HepG2 (cell line): ENCODE measurements around the gene TRRAP. TPM values are rescaled to one million over a fixed set of nuclear protein-coding genes. Genes with fewer than 3 reads are reported as not detected.

ENCODE experiments used
- ATAC-seq: fragments of 200-7000 bp; cut with Tn5 transposase; 3 replicates; pipeline ENCODE4 v1.9.1; 2020; ENCODE audit warnings: mild to moderate bottlenecking, moderate library complexity
- BruUV-seq: library from RNA; stranded (reverse); fragments of 400-500 nt; replicated peaks from 2 replicates; lab custom pipeline; 2021; lab: Mats Ljungman, UMichigan
- CTCF ChIA-PET: fragments of 300-600 bp; formaldehyde crosslinking; extraction: SDS; loops from one replicate; lab custom pipeline; 2021; ENCODE audit warnings: low total read pairs, inconsistent platforms, low intra/inter-chr PET ratio; lab: Yijun Ruan, JAX
- POLR2A ChIA-PET: fragments of 350-600 bp; sonication (Branson Sonifier 250); formaldehyde crosslinking; loops from one replicate; lab custom pipeline; 2020; ENCODE audit warnings: antibody characterized with exemption, inconsistent platforms; lab: Yijun Ruan, JAX
- DNase-seq: peaks from one replicate; pipeline ENCODE4 v3.0.0-alpha.2; 2015; ENCODE audit warnings: low spot score
- FAIRE-seq: peaks from 3 replicates; lab custom pipeline; 2011; peaks lifted over from hg19 to GRCh38; lab: Jason Lieb, UNC
- H2AFZ ChIP-seq: one replicate; pipeline ENCODE4 v1.6.1; 2011; ENCODE audit warnings: low read length, inconsistent platforms
- H3K27ac ChIP-seq: fragments of 300-600 bp; 3 replicates; pipeline ENCODE4 v1.8.0; 2011; ENCODE audit warnings: mixed run types, mild to moderate bottlenecking, mixed read lengths, low read length, inconsistent platforms; ENCODE audit not compliant: insufficient read depth; ENCODE audit errors: extremely low read length
- H3K27me3 ChIP-seq, 2 experiments: fragments of 200-600 bp in 1 of 2; 2 replicates in 1 of 2; 3 replicates in 1 of 2; pipeline versions ENCODE4 v1.6.0 to v1.8.0; 2011; ENCODE audit warnings: low read length in 2 of 2, mild to moderate bottlenecking in 2 of 2, moderate library complexity in 2 of 2, inconsistent platforms in 1 of 2; ENCODE audit not compliant: insufficient read depth in 2 of 2, control insufficient read depth in 1 of 2
- H3K36me3 ChIP-seq, 2 experiments: fragments of 200-600 bp in 1 of 2; replicated peaks in 1 of 2; 2 replicates in 1 of 2; 3 replicates in 1 of 2; pipeline versions ENCODE4 v1.5.1 to v1.8.0; 2011; ENCODE audit warnings: low read length in 2 of 2, inconsistent platforms in 1 of 2; ENCODE audit not compliant: insufficient read depth in 2 of 2, control insufficient read depth in 1 of 2
- H3K4me1 ChIP-seq: 2 replicates; pipeline ENCODE4 v1.5.1; 2012; ENCODE audit warnings: low read length, inconsistent platforms; ENCODE audit not compliant: insufficient read depth
- H3K4me2 ChIP-seq: 2 replicates; pipeline ENCODE4 v1.6.0; 2011; ENCODE audit warnings: low read depth, low read length, inconsistent platforms
- H3K4me3 ChIP-seq, 3 experiments: fragments of 200-600 bp in 1 of 3; sonication (generic), shearing (Covaris generic) in 1 of 3; replicated peaks in 1 of 3; 2 replicates each; pipeline ENCODE4 v1.5.1; 2011 to 2016; ENCODE audit warnings: low read length in 3 of 3, inconsistent platforms in 2 of 3, low read depth in 2 of 3, mild to moderate bottlenecking in 2 of 3, control low read depth in 1 of 3, mixed read lengths in 1 of 3; ENCODE audit not compliant: insufficient read depth in 1 of 3
- H3K79me2 ChIP-seq: one replicate; pipeline ENCODE4 v1.6.1; 2011; ENCODE audit warnings: low read length, inconsistent platforms; ENCODE audit not compliant: insufficient read depth
- H3K9ac ChIP-seq: 2 replicates; pipeline ENCODE4 v1.6.0; 2011; ENCODE audit warnings: mild to moderate bottlenecking, low read depth, low read length, inconsistent platforms; ENCODE audit not compliant: insufficient read depth
- H3K9me3 ChIP-seq: 2 replicates; pipeline ENCODE4 v1.5.1; 2012; ENCODE audit warnings: mild to moderate bottlenecking, low read length
- H4K20me1 ChIP-seq: 2 replicates; pipeline ENCODE4 v1.6.0; 2011; ENCODE audit warnings: inconsistent platforms, mild to moderate bottlenecking, low read length, moderate library complexity; ENCODE audit not compliant: insufficient read depth
- EP300 ChIP-seq, 3 experiments: sonication (generic) in 1 of 3; formaldehyde crosslinking in 1 of 3; IDR thresholded peaks; 2 replicates each; pipeline versions ENCODE4 v1.5.1 to v1.6.1; 2011 to 2020; ENCODE audit warnings: low read depth in 2 of 3, low read length in 2 of 3, borderline replicate concordance in 1 of 3, improper control_type of control experiment in 1 of 3, mild to moderate bottlenecking in 1 of 3, missing genetic modification reagents in 1 of 3, moderate library complexity in 1 of 3
- FOSL2 ChIP-seq: sonication (generic); formaldehyde crosslinking; IDR thresholded peaks from 2 replicates; pipeline ENCODE4 v1.4.0; 2020; ENCODE audit warnings: missing genetic modification reagents
- FOXA3 ChIP-seq: IDR thresholded peaks from 2 replicates; pipeline ENCODE4 v1.6.1; 2016; ENCODE audit warnings: missing genetic modification reagents, missing compliant biosample characterization
- RBM22 ChIP-seq: fragments of 200-400 bp; formaldehyde crosslinking; optimal IDR thresholded peaks from 2 replicates; pipeline ENCODE3; 2017; ENCODE audit warnings: mild to moderate bottlenecking, low read length, moderate library complexity
- ZMAT3 ChIP-seq: sonication (generic); formaldehyde crosslinking; conservative IDR thresholded peaks from 2 replicates; pipeline ENCODE4 v1.7.0; 2021; ENCODE audit warnings: missing genetic modification reagents
- WGBS: methylation state at CpG from one replicate; pipeline ENCODE4 v1.1.6; 2017; ENCODE audit warnings: low lambda C conversion rate; 5-methylcytosine and 5-hydroxymethylcytosine counted together
- in situ Hi-C: cut with HindIII; loops from 2 replicates; pipeline ENCODE4 v1.10.0; 2017; ENCODE audit warnings: low pct_unique_long_range_greater_than_20kb; ENCODE audit not compliant: extremely low pct_ligation_motif_present
- intact Hi-C: fragments of 100-400 bp; cut with micrococcal nuclease; formaldehyde crosslinking; loops from one replicate; pipeline ENCODE4 v1.10.0; 2022; ENCODE audit not compliant: unreplicated experiment
- polyA plus RNA-seq, 8 experiments: library from polyadenylated mRNA; depleted of rRNA in 3 of 8; stranded (reverse) in 7 of 8; unstranded in 1 of 8; fragments of >200 nt; fragmentation: Illumina TruSeq in 4 of 8; extraction: Trizol in 4 of 8; gene quantifications; 2 replicates each; pipeline versions ENCODE4 v1.2.1 to v1.2.3, GENCODE V29; 2011 to 2016; ENCODE audit warnings: low read depth in 4 of 8, missing spikeins in 1 of 8, mixed read lengths in 1 of 8; ENCODE audit not compliant: insufficient read depth in 1 of 8
- total RNA-seq, 5 experiments: library from RNA; depleted of rRNA; stranded (reverse); fragments of >200 nt; fragmentation: Illumina TruSeq; extraction: Trizol; gene quantifications; 2 replicates each; pipeline ENCODE4 v1.2.3, GENCODE V29; 2016; ENCODE audit warnings: low read depth in 1 of 5
- TF ChIP-seq, protein P1 (sequence below): sonication (generic); formaldehyde crosslinking; IDR thresholded peaks from 2 replicates; pipeline ENCODE4 v1.5.1; 2020; ENCODE audit warnings: mild to moderate bottlenecking, missing genetic modification reagents, borderline replicate concordance
- TF ChIP-seq, protein P2 (sequence below): sonication (generic); formaldehyde crosslinking; IDR thresholded peaks from 2 replicates; pipeline ENCODE4 v1.4.0; 2020; ENCODE audit warnings: missing genetic modification reagents
- TF ChIP-seq, protein P3 (sequence below): IDR thresholded peaks from 2 replicates; pipeline ENCODE4 v1.4.0; 2020; ENCODE audit warnings: mild to moderate bottlenecking, missing genetic modification reagents

Gene TRRAP
- total and polyA plus RNA-seq, 2 of the 13 experiments (the other 11 are each of a cell fraction or from before 2014, with no cell fraction given): 8.6 to 10.5 TPM

DNA sequence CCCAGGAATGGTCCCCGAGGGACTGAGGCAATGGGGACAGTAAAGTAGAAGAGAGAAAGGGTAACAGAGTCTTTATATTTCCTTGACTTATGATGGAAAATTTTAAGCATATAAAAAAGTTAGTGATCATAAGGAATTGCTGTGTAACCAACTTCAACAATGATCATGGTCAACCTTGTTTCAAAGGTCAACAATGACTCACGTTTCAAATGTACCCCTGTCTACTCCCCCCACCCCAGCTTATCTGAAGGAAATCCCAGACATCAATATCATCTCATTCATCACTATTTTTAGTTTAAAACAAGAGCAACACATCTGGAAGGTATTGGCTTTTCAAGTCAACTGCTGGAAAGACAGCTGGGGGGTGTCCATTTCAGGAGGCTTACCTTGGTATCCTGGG lies 172.6 kb downstream of the TRRAP start:
- no peak overlapping the region for H3K9ac ChIP-seq
- H3K4me1 ChIP-seq: peaks cover 15% of the 10 kb centered on the region
- peaks cover 9 to 61% of the 10 kb centered on the region in 2 experiments; a peak in 4 of 5 replicates for H3K36me3 ChIP-seq
- no peak for TF ChIP-seq ZMAT3 (CRISPR knock-in tag)
- TF ChIP-seq, protein P1, sequence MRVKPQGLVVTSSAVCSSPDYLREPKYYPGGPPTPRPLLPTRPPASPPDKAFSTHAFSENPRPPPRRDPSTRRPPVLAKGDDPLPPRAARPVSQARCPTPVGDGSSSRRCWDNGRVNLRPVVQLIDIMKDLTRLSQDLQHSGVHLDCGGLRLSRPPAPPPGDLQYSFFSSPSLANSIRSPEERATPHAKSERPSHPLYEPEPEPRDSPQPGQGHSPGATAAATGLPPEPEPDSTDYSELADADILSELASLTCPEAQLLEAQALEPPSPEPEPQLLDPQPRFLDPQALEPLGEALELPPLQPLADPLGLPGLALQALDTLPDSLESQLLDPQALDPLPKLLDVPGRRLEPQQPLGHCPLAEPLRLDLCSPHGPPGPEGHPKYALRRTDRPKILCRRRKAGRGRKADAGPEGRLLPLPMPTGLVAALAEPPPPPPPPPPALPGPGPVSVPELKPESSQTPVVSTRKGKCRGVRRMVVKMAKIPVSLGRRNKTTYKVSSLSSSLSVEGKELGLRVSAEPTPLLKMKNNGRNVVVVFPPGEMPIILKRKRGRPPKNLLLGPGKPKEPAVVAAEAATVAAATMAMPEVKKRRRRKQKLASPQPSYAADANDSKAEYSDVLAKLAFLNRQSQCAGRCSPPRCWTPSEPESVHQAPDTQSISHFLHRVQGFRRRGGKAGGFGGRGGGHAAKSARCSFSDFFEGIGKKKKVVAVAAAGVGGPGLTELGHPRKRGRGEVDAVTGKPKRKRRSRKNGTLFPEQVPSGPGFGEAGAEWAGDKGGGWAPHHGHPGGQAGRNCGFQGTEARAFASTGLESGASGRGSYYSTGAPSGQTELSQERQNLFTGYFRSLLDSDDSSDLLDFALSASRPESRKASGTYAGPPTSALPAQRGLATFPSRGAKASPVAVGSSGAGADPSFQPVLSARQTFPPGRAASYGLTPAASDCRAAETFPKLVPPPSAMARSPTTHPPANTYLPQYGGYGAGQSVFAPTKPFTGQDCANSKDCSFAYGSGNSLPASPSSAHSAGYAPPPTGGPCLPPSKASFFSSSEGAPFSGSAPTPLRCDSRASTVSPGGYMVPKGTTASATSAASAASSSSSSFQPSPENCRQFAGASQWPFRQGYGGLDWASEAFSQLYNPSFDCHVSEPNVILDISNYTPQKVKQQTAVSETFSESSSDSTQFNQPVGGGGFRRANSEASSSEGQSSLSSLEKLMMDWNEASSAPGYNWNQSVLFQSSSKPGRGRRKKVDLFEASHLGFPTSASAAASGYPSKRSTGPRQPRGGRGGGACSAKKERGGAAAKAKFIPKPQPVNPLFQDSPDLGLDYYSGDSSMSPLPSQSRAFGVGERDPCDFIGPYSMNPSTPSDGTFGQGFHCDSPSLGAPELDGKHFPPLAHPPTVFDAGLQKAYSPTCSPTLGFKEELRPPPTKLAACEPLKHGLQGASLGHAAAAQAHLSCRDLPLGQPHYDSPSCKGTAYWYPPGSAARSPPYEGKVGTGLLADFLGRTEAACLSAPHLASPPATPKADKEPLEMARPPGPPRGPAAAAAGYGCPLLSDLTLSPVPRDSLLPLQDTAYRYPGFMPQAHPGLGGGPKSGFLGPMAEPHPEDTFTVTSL (CRISPR knock-in tag): 0 out of 2 replicates have a peak, but pooled peaks have one; percentile 19
- 0 out of 2 replicates have a peak, but pooled peaks have one; percentile 9 for TF ChIP-seq FOXA3
- no peak for TF ChIP-seq RBM22
- peak in 1 of 2 experiments; percentile 22; a peak in 1 of 4 replicates for TF ChIP-seq EP300 (IDR thresholded peaks at IDR 0.05; ENCODE audit: low read depth in 2 of 2, low read length in 2 of 2)
- TF ChIP-seq EP300 (CRISPR knock-in tag; IDR thresholded peaks at IDR 0.05; ENCODE audit: borderline replicate concordance): no peak
- TF ChIP-seq, protein P2, sequence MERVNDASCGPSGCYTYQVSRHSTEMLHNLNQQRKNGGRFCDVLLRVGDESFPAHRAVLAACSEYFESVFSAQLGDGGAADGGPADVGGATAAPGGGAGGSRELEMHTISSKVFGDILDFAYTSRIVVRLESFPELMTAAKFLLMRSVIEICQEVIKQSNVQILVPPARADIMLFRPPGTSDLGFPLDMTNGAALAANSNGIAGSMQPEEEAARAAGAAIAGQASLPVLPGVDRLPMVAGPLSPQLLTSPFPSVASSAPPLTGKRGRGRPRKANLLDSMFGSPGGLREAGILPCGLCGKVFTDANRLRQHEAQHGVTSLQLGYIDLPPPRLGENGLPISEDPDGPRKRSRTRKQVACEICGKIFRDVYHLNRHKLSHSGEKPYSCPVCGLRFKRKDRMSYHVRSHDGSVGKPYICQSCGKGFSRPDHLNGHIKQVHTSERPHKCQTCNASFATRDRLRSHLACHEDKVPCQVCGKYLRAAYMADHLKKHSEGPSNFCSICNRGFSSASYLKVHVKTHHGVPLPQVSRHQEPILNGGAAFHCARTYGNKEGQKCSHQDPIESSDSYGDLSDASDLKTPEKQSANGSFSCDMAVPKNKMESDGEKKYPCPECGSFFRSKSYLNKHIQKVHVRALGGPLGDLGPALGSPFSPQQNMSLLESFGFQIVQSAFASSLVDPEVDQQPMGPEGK (CRISPR knock-in tag): 0 out of 2 replicates have a peak, but pooled peaks have one; percentile 40
- TF ChIP-seq FOSL2 (CRISPR knock-in tag): peak; percentile 84
- TF ChIP-seq, protein P3, sequence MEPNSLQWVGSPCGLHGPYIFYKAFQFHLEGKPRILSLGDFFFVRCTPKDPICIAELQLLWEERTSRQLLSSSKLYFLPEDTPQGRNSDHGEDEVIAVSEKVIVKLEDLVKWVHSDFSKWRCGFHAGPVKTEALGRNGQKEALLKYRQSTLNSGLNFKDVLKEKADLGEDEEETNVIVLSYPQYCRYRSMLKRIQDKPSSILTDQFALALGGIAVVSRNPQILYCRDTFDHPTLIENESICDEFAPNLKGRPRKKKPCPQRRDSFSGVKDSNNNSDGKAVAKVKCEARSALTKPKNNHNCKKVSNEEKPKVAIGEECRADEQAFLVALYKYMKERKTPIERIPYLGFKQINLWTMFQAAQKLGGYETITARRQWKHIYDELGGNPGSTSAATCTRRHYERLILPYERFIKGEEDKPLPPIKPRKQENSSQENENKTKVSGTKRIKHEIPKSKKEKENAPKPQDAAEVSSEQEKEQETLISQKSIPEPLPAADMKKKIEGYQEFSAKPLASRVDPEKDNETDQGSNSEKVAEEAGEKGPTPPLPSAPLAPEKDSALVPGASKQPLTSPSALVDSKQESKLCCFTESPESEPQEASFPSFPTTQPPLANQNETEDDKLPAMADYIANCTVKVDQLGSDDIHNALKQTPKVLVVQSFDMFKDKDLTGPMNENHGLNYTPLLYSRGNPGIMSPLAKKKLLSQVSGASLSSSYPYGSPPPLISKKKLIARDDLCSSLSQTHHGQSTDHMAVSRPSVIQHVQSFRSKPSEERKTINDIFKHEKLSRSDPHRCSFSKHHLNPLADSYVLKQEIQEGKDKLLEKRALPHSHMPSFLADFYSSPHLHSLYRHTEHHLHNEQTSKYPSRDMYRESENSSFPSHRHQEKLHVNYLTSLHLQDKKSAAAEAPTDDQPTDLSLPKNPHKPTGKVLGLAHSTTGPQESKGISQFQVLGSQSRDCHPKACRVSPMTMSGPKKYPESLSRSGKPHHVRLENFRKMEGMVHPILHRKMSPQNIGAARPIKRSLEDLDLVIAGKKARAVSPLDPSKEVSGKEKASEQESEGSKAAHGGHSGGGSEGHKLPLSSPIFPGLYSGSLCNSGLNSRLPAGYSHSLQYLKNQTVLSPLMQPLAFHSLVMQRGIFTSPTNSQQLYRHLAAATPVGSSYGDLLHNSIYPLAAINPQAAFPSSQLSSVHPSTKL: peak; percentile 34; the same call in 1 of the 2 replicates
- H3K27ac ChIP-seq: no peak overlapping the region
- no peak for ATAC-seq
- ChIA-PET CTCF (no interaction called here), POLR2A (no interaction called here)
- BruUV-seq: no TSS peak
- no peaks in the 10 kb centered on the region for H3K27me3 ChIP-seq
- H3K4me2 ChIP-seq: no peak overlapping the region
- FAIRE-seq: no peak
- H3K9me3 ChIP-seq: no peaks in the 10 kb centered on the region
- H4K20me1 ChIP-seq: no peaks in the 10 kb centered on the region
- in situ Hi-C loops: no loop called here
- intact Hi-C loops: no loop called here
- H3K4me3 ChIP-seq: no peak overlapping the region
- peak; percentile 49 for DNase-seq
- H3K79me2 ChIP-seq: no peaks in the 10 kb centered on the region
- H2AFZ ChIP-seq: no peak overlapping the region
- WGBS: 51% methylated on average over 2 of the region's 2 CpGs
